K562 (cell line): ENCODE results near the gene CYP1B1. TPM values are rescaled to one million over a fixed set of nuclear protein-coding genes. Genes with fewer than 3 reads are reported as not detected.

Experiments used
- JUND ChIP-seq, 2 experiments: IDR thresholded peaks; 2 replicates in 1 of 2; 3 replicates in 1 of 2; pipeline ENCODE4 v1.6.1; 2011; ENCODE audit warnings: borderline replicate concordance in 2 of 2, low read depth in 2 of 2, low read length in 2 of 2, improper control_type of control experiment in 1 of 2, missing biosample characterization in 1 of 2, missing genetic modification characterization in 1 of 2, missing genetic modification reagents in 1 of 2
- PHF21A ChIP-seq: fragments of 450-650 bp; IDR thresholded peaks from 2 replicates; pipeline ENCODE4 v1.6.1; 2017; ENCODE audit warnings: low read depth, borderline replicate concordance
- ZNF24 ChIP-seq: fragments of 450-650 bp; IDR thresholded peaks from 2 replicates; pipeline ENCODE4 v1.6.1; 2016
- polyA plus RNA-seq, 8 experiments: library from polyadenylated mRNA; depleted of rRNA in 4 of 8; stranded (reverse) in 5 of 8; unstranded in 3 of 8; fragments of >200 nt; fragmentation: Nextera tagmentation in 2 of 8; fragmentation: Illumina TruSeq in 1 of 8; extraction: Ambion mirVana in 2 of 8; extraction: Trizol in 1 of 8; gene quantifications; 2 replicates each; pipeline versions ENCODE4 v1.2.1 to v1.2.3, GENCODE V29; 2011 to 2014; ENCODE audit warnings: inconsistent platforms in 1 of 8, missing spikeins in 1 of 8
- total RNA-seq, 7 experiments: library from RNA; depleted of rRNA in 6 of 7; stranded (reverse); fragments of >200 nt in 6 of 7; fragmentation: Illumina TruSeq in 2 of 7; extraction: Trizol in 2 of 7; gene quantifications; 2 replicates each; pipeline versions ENCODE4 v1.2.1 to v1.2.3, GENCODE V29; 2011 to 2021; ENCODE audit warnings: low replicate concordance in 1 of 7
- TF ChIP-seq, protein P1 (sequence below): fragments of 450-650 bp; IDR thresholded peaks from 2 replicates; pipeline ENCODE4 v1.6.1; 2016
- TF ChIP-seq, protein P2 (sequence below), 2 experiments: fragments of 450-650 bp; formaldehyde crosslinking in 1 of 2; IDR thresholded peaks; 2 replicates each; pipeline versions ENCODE4 v1.4.0 to v1.6.1; 2014 to 2020; ENCODE audit warnings: mild to moderate bottlenecking in 2 of 2, borderline replicate concordance in 1 of 2, low read depth in 1 of 2

CYP1B1 gene
- total and polyA plus RNA-seq, 9 of the 15 experiments (the other 6 are each of a cell fraction or from before 2014, with no cell fraction given), result 0.07 TPM; not detected in 8

DNA sequence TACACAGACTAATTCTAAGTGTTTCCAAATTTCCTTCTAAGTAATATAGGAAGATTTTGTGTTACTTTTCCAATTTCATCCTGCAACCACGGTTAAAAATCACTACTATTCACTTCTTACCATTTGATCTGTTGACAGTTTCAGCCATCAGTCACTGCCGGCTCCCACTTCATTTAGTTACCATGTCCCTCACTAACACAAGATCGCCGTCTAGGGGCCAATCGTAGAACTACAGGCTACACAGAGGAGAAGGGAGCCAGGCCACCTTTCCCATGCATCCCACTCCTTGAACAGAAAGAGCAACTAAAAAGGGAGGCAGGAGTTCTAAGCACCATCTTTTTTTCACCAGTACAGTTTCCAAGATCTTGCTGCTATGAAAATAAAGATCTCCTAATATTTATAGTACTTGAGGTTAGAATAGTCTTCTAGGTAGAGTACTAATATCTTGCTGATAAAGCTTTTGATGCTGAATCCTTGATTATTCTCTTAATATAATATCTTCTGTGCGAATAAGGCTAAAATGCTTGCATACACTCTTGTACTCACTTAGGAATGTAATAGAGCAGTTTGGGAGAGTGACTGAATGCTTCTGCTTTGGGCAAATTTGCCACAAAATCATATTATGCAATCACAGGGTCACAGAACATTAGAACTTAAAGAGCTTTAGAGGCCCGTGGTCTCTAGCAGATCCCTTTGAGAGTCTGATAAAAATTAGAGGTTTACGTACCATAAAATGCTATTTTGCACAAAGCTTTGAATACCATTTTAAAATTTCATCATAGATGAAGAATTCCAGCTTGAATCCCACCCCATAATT is 39.5 kb upstream of the CYP1B1 start (continued):
- TF ChIP-seq, protein P1, sequence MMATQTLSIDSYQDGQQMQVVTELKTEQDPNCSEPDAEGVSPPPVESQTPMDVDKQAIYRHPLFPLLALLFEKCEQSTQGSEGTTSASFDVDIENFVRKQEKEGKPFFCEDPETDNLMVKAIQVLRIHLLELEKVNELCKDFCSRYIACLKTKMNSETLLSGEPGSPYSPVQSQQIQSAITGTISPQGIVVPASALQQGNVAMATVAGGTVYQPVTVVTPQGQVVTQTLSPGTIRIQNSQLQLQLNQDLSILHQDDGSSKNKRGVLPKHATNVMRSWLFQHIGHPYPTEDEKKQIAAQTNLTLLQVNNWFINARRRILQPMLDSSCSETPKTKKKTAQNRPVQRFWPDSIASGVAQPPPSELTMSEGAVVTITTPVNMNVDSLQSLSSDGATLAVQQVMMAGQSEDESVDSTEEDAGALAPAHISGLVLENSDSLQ, result peak; percentile 86
- TF ChIP-seq PHF21A (peak; percentile 89; the same call in 1 of the 2 replicates), JUND (IDR thresholded peaks at IDR 0.05; ENCODE audit: borderline replicate concordance, low read depth, low read length) (peak; percentile 35; the same call in 1 of the 2 replicates), JUND (tag; IDR thresholded peaks at IDR 0.05; ENCODE audit: borderline replicate concordance, low read depth, low read length) (no peak), ZNF24 (0 out of 2 replicates have a peak, but pooled peaks have one; percentile 23)
- TF ChIP-seq, protein P2, sequence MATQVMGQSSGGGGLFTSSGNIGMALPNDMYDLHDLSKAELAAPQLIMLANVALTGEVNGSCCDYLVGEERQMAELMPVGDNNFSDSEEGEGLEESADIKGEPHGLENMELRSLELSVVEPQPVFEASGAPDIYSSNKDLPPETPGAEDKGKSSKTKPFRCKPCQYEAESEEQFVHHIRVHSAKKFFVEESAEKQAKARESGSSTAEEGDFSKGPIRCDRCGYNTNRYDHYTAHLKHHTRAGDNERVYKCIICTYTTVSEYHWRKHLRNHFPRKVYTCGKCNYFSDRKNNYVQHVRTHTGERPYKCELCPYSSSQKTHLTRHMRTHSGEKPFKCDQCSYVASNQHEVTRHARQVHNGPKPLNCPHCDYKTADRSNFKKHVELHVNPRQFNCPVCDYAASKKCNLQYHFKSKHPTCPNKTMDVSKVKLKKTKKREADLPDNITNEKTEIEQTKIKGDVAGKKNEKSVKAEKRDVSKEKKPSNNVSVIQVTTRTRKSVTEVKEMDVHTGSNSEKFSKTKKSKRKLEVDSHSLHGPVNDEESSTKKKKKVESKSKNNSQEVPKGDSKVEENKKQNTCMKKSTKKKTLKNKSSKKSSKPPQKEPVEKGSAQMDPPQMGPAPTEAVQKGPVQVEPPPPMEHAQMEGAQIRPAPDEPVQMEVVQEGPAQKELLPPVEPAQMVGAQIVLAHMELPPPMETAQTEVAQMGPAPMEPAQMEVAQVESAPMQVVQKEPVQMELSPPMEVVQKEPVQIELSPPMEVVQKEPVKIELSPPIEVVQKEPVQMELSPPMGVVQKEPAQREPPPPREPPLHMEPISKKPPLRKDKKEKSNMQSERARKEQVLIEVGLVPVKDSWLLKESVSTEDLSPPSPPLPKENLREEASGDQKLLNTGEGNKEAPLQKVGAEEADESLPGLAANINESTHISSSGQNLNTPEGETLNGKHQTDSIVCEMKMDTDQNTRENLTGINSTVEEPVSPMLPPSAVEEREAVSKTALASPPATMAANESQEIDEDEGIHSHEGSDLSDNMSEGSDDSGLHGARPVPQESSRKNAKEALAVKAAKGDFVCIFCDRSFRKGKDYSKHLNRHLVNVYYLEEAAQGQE (IDR thresholded peaks at IDR 0.05; ENCODE audit: borderline replicate concordance), result peak; percentile 73; the same call in 1 of the 2 replicates
- TF ChIP-seq, protein P2 (CRISPR knock-in tag; IDR thresholded peaks at IDR 0.05; ENCODE audit: low read depth), result no peak
- TF ChIP-seq, all 486 proteins: peak for 19
